Prostate gland (tissue), 2 donors: ENCODE results near the gene ABHD3.

ENCODE experiments used
- CTCF ChIP-seq, 4 experiments: fragments of 200-600 bp in 2 of 4; fragments of 450-650 bp in 2 of 4; sonication (generic) in 2 of 4; IDR thresholded peaks; 1 replicate in 3 of 4; 2 replicates in 1 of 4; pipeline ENCODE4 v1.5.1; 2016 to 2019; ENCODE audit warnings: antibody characterized with exemption in 4 of 4, mild to moderate bottlenecking in 2 of 4, moderate library complexity in 2 of 4
- POLR2AphosphoS5 ChIP-seq: sonication (generic); formaldehyde crosslinking; IDR thresholded peaks from one replicate; pipeline ENCODE4 v1.6.1; 2017; ENCODE audit warnings: antibody characterized with exemption

GRCh38 chr18:21742315-21742687 is 37.7 kb upstream of the ABHD3 start:
- TF ChIP-seq CTCF (IDR thresholded peaks at IDR 0.05) (no peak), POLR2AphosphoS5 (no peak)
